Dorsolateral prefrontal cortex (tissue), 118 donors: ENCODE measurements around the gene CR1L. TPM values are rescaled to one million over a fixed set of nuclear protein-coding genes. Genes with fewer than 3 reads are reported as not detected.

ENCODE experiments used
- total RNA-seq, 120 experiments: library from RNA; stranded (reverse); gene quantifications; one replicate each; pipeline versions ENCODE4 v1.2.3 to v1.2.4, GENCODE V29; 2022

CR1L gene
- total RNA-seq, 120 experiments from 2014 or later: 0.28 to 3.5 (median 1.3) TPM; not detected in 103

Other genes starting within 250 kb of the CR1L start
- 1 to 10 TPM in 3 of 120 experiments, under 1 TPM in 59, not detected in 58; 0.11 to 3.5 (median 0.26) TPM for gene CR2, start 190.8 kb upstream of the CR1L start, total RNA-seq
- gene CR1, start 149.0 kb upstream of the CR1L start, total RNA-seq: 1 to 10 TPM in 94 of 120 experiments, under 1 TPM in 26; 0.07 to 9.7 (median 2.0) TPM
- gene CD46, start 106.9 kb downstream of the CR1L start, total RNA-seq: 100 to 1,000 TPM in 54 of 120 experiments, 10 to 100 TPM in 66; 55.7 to 149 (median 97.5) TPM